CD4-positive, alpha-beta T cell (primary cell): ENCODE measurements around the gene TRIM69. TPM values are rescaled to one million over a fixed set of nuclear protein-coding genes. Genes with fewer than 3 reads are reported as not detected.
A peak's percentile ranks its signal among the peaks of the same experiment; 100 is the strongest.

ENCODE experiments used
- ATAC-seq: fragments of 200-7000 bp; cut with Tn5 transposase; one replicate; pipeline ENCODE4 v1.10.0; 2022; ENCODE audit warnings: mild to moderate bottlenecking; ENCODE audit not compliant: poor library complexity
- CTCF ChIA-PET: fragments of 350-600 bp; sonication (Branson Sonifier 250); formaldehyde crosslinking; loops from one replicate; lab custom pipeline; 2021; ENCODE audit warnings: antibody characterized with exemption, inconsistent platforms; lab: Charles Lee
- POLR2A ChIA-PET: fragments of 350-600 bp; sonication (Branson Sonifier 250); formaldehyde crosslinking; loops from one replicate; lab custom pipeline; 2021; ENCODE audit warnings: antibody characterized with exemption, inconsistent platforms; lab: Charles Lee
- DNase-seq, 14 experiments: peaks; one replicate each; pipeline ENCODE4 v3.0.0-alpha.2; 2013 to 2020; ENCODE audit warnings: mixed read lengths in 2 of 14
- H3K27ac ChIP-seq, 2 donors: one replicate each; pipeline versions ENCODE4 v1.5.1 to v1.7.0; 2013; ENCODE audit warnings: low read length in 2 of 2, low read depth in 1 of 2, mild to moderate bottlenecking in 1 of 2
- H3K27me3 ChIP-seq, 2 experiments: 1 replicate in 1 of 2; 2 replicates in 1 of 2; pipeline versions ENCODE4 v1.6.1 to v1.7.0; 2013; ENCODE audit warnings: low read length in 2 of 2, control low read depth in 1 of 2, mild to moderate bottlenecking in 1 of 2, moderate library complexity in 1 of 2; ENCODE audit not compliant: insufficient read depth in 2 of 2, control insufficient read depth in 1 of 2
- H3K36me3 ChIP-seq: one replicate; pipeline ENCODE4 v1.6.1; 2013; ENCODE audit warnings: low read length, control low read depth; ENCODE audit not compliant: insufficient read depth
- H3K4me1 ChIP-seq: one replicate; pipeline ENCODE4 v1.6.1; 2013; ENCODE audit warnings: low read length, control low read depth; ENCODE audit not compliant: insufficient read depth
- H3K4me3 ChIP-seq: one replicate; pipeline ENCODE4 v1.5.1; 2013; ENCODE audit warnings: mild to moderate bottlenecking, low read length, moderate library complexity
- H3K9me3 ChIP-seq, 2 experiments: 1 replicate in 1 of 2; 2 replicates in 1 of 2; pipeline versions ENCODE4 v1.6.1 to v1.7.0; 2013; ENCODE audit warnings: low read length in 2 of 2, mild to moderate bottlenecking in 2 of 2, control low read depth in 1 of 2, moderate library complexity in 1 of 2; ENCODE audit not compliant: control insufficient read depth in 1 of 2, insufficient read depth in 1 of 2
- H3K27ac Mint-ChIP-seq: one replicate; pipeline ENCODE4 v1.8.0; 2020; ENCODE audit warnings: mixed read lengths
- H3K27me3 Mint-ChIP-seq: one replicate; pipeline ENCODE4 v1.8.0; 2021; ENCODE audit warnings: mixed read lengths
- H3K36me3 Mint-ChIP-seq: one replicate; pipeline ENCODE4 v1.8.0; 2021; ENCODE audit warnings: low read depth, mixed read lengths
- H3K4me1 Mint-ChIP-seq: one replicate; pipeline ENCODE4 v1.8.0; 2021; ENCODE audit warnings: low read depth, mixed read lengths
- H3K4me3 Mint-ChIP-seq: one replicate; pipeline ENCODE4 v1.8.0; 2020; ENCODE audit warnings: mild to moderate bottlenecking, mixed read lengths
- H3K9me3 Mint-ChIP-seq: one replicate; pipeline ENCODE4 v1.8.0; 2020; ENCODE audit warnings: mixed read lengths
- CTCF ChIP-seq: fragments of 200-600 bp; IDR thresholded peaks from one replicate; pipeline ENCODE4 v1.8.0; 2022; ENCODE audit warnings: antibody characterized with exemption, mild to moderate bottlenecking
- intact Hi-C, 2 experiments: fragments of 100-400 bp; cut with DNase I in 1 of 2; cut with micrococcal nuclease in 1 of 2; formaldehyde crosslinking; loops; one replicate each; pipeline versions ENCODE4 v1.15.1 to v1.9.0; 2023 to 2025; cut with DNase I, micrococcal nuclease
- total RNA-seq, 174 experiments: library from RNA in 2 of 174; stranded (reverse) in 2 of 174; gene quantifications; one replicate each; pipeline ENCODE4 v1.2.3 and lab custom pipeline; 2021 to 2026

The TRIM69 gene
- total RNA-seq, 2 experiments from 2014 or later, result 6.2 to 9.8 TPM

GRCh38 chr15:44711743-44712345 lies 24.5 kb upstream of the TRIM69 start:
- no peaks in the 10 kb centered on the region for H3K9me3 Mint-ChIP-seq
- peaks cover 58% of the 10 kb centered on the region for H3K36me3 ChIP-seq

GRCh38 chr15:44712346-44713005 lies 23.9 kb upstream of the TRIM69 start:
- ATAC-seq (peak; percentile 14), DNase-seq (peak; percentile 31 to 91 (median 60))
- no peaks in the 10 kb centered on the region for H3K9me3 ChIP-seq
- H3K4me1 ChIP-seq, result peaks cover 36% of the 10 kb centered on the region
- ChIA-PET CTCF (interaction anchor here (0.8 to 5.8 kb wide), 7 partner anchors 10 to 106 kb away, joined by 3 to 115 read pairs (median 19); partner anchors contain the start of genes SPG11 and TRIM69), POLR2A (interaction anchor here (0.8 to 38.3 kb wide), 21 partner anchors 14 to 488 kb away, joined by 3 to 4232 read pairs (median 5); partner anchors contain the start of genes CTDSPL2, EIF3J, SPG11 and TRIM69)
- H3K27ac ChIP-seq, result peak overlapping the region; percentile 99 to 100
- Mint-ChIP-seq H3K36me3 (peaks cover 91% of the 10 kb centered on the region), H3K27me3 (no peaks in the 10 kb centered on the region), H3K27ac (peak overlapping the region; percentile 100), H3K9me3 (no peaks in the 10 kb centered on the region), H3K4me1 (peaks cover 76% of the 10 kb centered on the region), H3K4me3 (peak overlapping the region; percentile 96)
- H3K36me3 ChIP-seq, result peaks cover 62% of the 10 kb centered on the region
- H3K4me3 ChIP-seq, result peak overlapping the region; percentile 83
- no peak for TF ChIP-seq CTCF
- no peaks in the 10 kb centered on the region for H3K27me3 ChIP-seq
- intact Hi-C loops, result loop anchor here in 1 of 2 experiments (2.0 kb wide), 1 partner anchor 24 kb away; the partner anchor contains the start of gene TRIM69

More at GRCh38 chr15:44711743-44712345, 24.5 kb upstream of the TRIM69 start:
- ATAC-seq (peak; percentile 19), DNase-seq (peak; percentile 36 to 82 (median 57))
- Mint-ChIP-seq H3K4me3 (peak overlapping the region; percentile 96), H3K27me3 (no peaks in the 10 kb centered on the region), H3K27ac (peak overlapping the region; percentile 100), H3K4me1 (peaks cover 74% of the 10 kb centered on the region), H3K36me3 (peaks cover 85% of the 10 kb centered on the region)
- Histone ChIP-seq H3K27ac (peak overlapping the region; percentile 99 to 100), H3K4me3 (peak overlapping the region; percentile 83), H3K4me1 (peaks cover 40% of the 10 kb centered on the region), H3K9me3 (no peaks in the 10 kb centered on the region), H3K27me3 (no peaks in the 10 kb centered on the region)
- POLR2A ChIA-PET, result interaction anchor here (0.7 to 38.3 kb wide), 24 partner anchors 13 to 488 kb away, joined by 3 to 4232 read pairs (median 6); partner anchors contain the start of genes CTDSPL2, EIF3J, GOLM2 and SPG11
- TF ChIP-seq CTCF, result no peak
- intact Hi-C loops, result loop anchor here (1.0 to 2.0 kb wide), 6 partner anchors 17 to 49 kb away; partner anchors contain the start of genes SPG11 (in 2 of the 2) and TRIM69 (in 1 of the 2)
- CTCF ChIA-PET, result interaction anchor here (0.8 to 4.7 kb wide), 15 partner anchors 9 to 128 kb away, joined by 3 to 115 read pairs (median 8); partner anchors contain the start of genes SPG11 and TRIM69
